Spleen (tissue), 11 donors: Measurements from ENCODE around the gene ADGRL3. TPM values are rescaled to one million over a fixed set of nuclear protein-coding genes. Genes with fewer than 3 reads are reported as not detected.

Experiments used
- DNase-seq: peaks from one replicate; pipeline ENCODE4 v3.0.0-alpha.2; 2020
- H3K27ac ChIP-seq, 8 donors: fragments of 200-600 bp; sonication (generic) in 7 of 8; 1 replicate in 4 of 8; 2 replicates in 4 of 8; pipeline versions ENCODE4 v1.5.0 to v1.8.0; 2016 to 2021; ENCODE audit warnings: inconsistent platforms in 4 of 8, mild to moderate bottlenecking in 4 of 8, moderate library complexity in 1 of 8
- H3K27me3 ChIP-seq, 7 donors: fragments of 200-600 bp; sonication (generic) in 6 of 7; replicated peaks in 1 of 7; 1 replicate in 4 of 7; 2 replicates in 3 of 7; pipeline versions ENCODE4 v1.5.0 to v1.8.0; 2016 to 2021; ENCODE audit warnings: inconsistent platforms in 3 of 7, mild to moderate bottlenecking in 1 of 7
- H3K36me3 ChIP-seq, 6 donors: fragments of 200-600 bp; sonication (generic) in 5 of 6; 1 replicate in 4 of 6; 2 replicates in 2 of 6; pipeline versions ENCODE4 v1.5.0 to v1.8.0; 2016 to 2021; ENCODE audit warnings: inconsistent platforms in 2 of 6
- H3K4me1 ChIP-seq, 6 donors: fragments of 200-600 bp; sonication (generic) in 5 of 6; 1 replicate in 3 of 6; 2 replicates in 3 of 6; pipeline versions ENCODE4 v1.5.0 to v1.8.0; 2016 to 2021; ENCODE audit warnings: inconsistent platforms in 3 of 6
- H3K4me3 ChIP-seq, 8 donors: fragments of 200-600 bp; sonication (generic) in 7 of 8; 1 replicate in 4 of 8; 2 replicates in 4 of 8; pipeline versions ENCODE4 v1.5.0 to v1.8.0; 2016 to 2021; ENCODE audit warnings: inconsistent platforms in 4 of 8, mild to moderate bottlenecking in 4 of 8, moderate library complexity in 2 of 8
- H3K9me3 ChIP-seq, 8 donors: fragments of 200-600 bp; sonication (generic) in 7 of 8; 1 replicate in 4 of 8; 2 replicates in 4 of 8; pipeline versions ENCODE4 v1.5.0 to v1.8.0; 2016 to 2021; ENCODE audit warnings: inconsistent platforms in 4 of 8
- CTCF ChIP-seq, 11 experiments: fragments of 200-600 bp in 7 of 11; fragments of 450-650 bp in 4 of 11; sonication (generic) in 4 of 11; IDR thresholded peaks in 8 of 11; conservative IDR thresholded peaks in 3 of 11; 1 replicate in 7 of 11; 2 replicates in 4 of 11; pipeline versions ENCODE4 v1.4.0 to v1.8.0; 2016 to 2021; ENCODE audit warnings: antibody characterized with exemption in 11 of 11, inconsistent platforms in 4 of 11, mild to moderate bottlenecking in 1 of 11
- POLR2A ChIP-seq, 3 donors: fragments of 450-650 bp; IDR thresholded peaks; one replicate each; pipeline ENCODE4 v1.5.1; 2017; ENCODE audit warnings: antibody characterized with exemption in 3 of 3, mild to moderate bottlenecking in 1 of 3
- POLR2AphosphoS5 ChIP-seq, 3 donors: sonication (generic); formaldehyde crosslinking; IDR thresholded peaks; one replicate each; pipeline ENCODE4 v1.5.1; 2017; ENCODE audit warnings: antibody characterized with exemption in 3 of 3
- WGBS, 5 donors: extraction: QIAGEN DNeasy Blood & Tissue Kit in 3 of 5; methylation state at CpG; one replicate each; pipeline versions ENCODE4 v1.1.5 to v1.1.7; 2013 to 2018; 5-methylcytosine and 5-hydroxymethylcytosine counted together
- intact Hi-C: fragments of 100-400 bp; cut with DNase I; formaldehyde crosslinking; loops from one replicate; pipeline ENCODE4 v1.15.0; 2023; ENCODE audit warnings: low total_unique reads
- polyA plus RNA-seq, 3 donors: library from polyadenylated mRNA; stranded (reverse); fragments of 200-250 nt; gene quantifications; one replicate each; pipeline ENCODE4 v1.2.1, GENCODE V29; 2013
- total RNA-seq, 7 donors: library from RNA; depleted of rRNA in 3 of 7; stranded (reverse); fragments of >200 nt in 3 of 7; fragmentation: NEBNext Ultra II Directional in 4 of 7; extraction: Animal tissue kit (Norgen Biotek cat#: 25700) in 4 of 7; gene quantifications; one replicate each; pipeline versions ENCODE4 v1.1.0 to v1.2.1, GENCODE V29; 2016 to 2021
- donor health status: healthy with polysubstance abuse.
- donor health status: DM: no; HTN: no; CAD: no; lungs with moderate emphysema.
- donor health status: DM: no; HTN: no; CAD: no.
- donor health status: Bipolar disorder and iron deficiency.
- donor health status: healthy.
- donor health status: DM: no; HTN: no; CAD: no.
- donor health status: DM: yes; HTN: yes; CAD: no.

ADGRL3 gene
- total and polyA plus RNA-seq, 10 donors = 0.09 to 0.92 (median 0.46) TPM; not detected in 1

- Histone ChIP-seq H3K9me3 (peaks cover 0 to 5% (median 0%) of the 10 kb centered on the region in 8 donors), H3K4me3 (no peak overlapping the region), H3K27ac (no peak overlapping the region), H3K27me3 (no peaks in the 10 kb centered on the region), H3K36me3 (no peaks in the 10 kb centered on the region), H3K4me1 (no peaks in the 10 kb centered on the region)
- 78 to 93% (median 92%) methylated on average over 1 of the region's 1 CpG for WGBS, 5 donors
- intact Hi-C loops = no loop called here
- no peak for DNase-seq
- TF ChIP-seq POLR2AphosphoS5 (IDR thresholded peaks at IDR 0.05) = no peak
- TF ChIP-seq POLR2A (IDR thresholded peaks at IDR 0.05) = no peak
- TF ChIP-seq CTCF (IDR thresholded peaks at IDR 0.05 in 8 of 11, conservative IDR thresholded peaks at IDR 0.05 in 3 of 11) = no peak
Observed at GRCh38 chr4:62057031-62057430, 856.9 kb downstream of the ADGRL3 start.

GRCh38 chr4:62058571-62058970 is 858.4 kb downstream of the ADGRL3 start:
- intact Hi-C loops = no loop called here
- Histone ChIP-seq H3K27me3 (no peaks in the 10 kb centered on the region), H3K4me1 (no peaks in the 10 kb centered on the region), H3K27ac (no peak overlapping the region), H3K9me3 (peaks cover 0 to 5% (median 0%) of the 10 kb centered on the region in 8 donors), H3K36me3 (no peaks in the 10 kb centered on the region), H3K4me3 (no peak overlapping the region)
- WGBS, 5 donors = 37 to 49% (median 40%) methylated on average over 4 of the region's 4 CpGs
- TF ChIP-seq POLR2A (IDR thresholded peaks at IDR 0.05) = no peak
- no peak for DNase-seq

GRCh38 chr4:62070291-62070852 is 870.2 kb downstream of the ADGRL3 start:
- TF ChIP-seq POLR2AphosphoS5 (IDR thresholded peaks at IDR 0.05) (no peak), POLR2A (IDR thresholded peaks at IDR 0.05) (no peak), CTCF (IDR thresholded peaks at IDR 0.05 in 8 of 11, conservative IDR thresholded peaks at IDR 0.05 in 3 of 11) (no peak)
- Histone ChIP-seq H3K9me3 (peaks cover 0 to 19% (median 0%) of the 10 kb centered on the region in 8 donors), H3K4me3 (no peak overlapping the region), H3K4me1 (no peaks in the 10 kb centered on the region), H3K27me3 (no peaks in the 10 kb centered on the region), H3K27ac (no peak overlapping the region), H3K36me3 (no peaks in the 10 kb centered on the region)
- DNase-seq = no peak
- intact Hi-C loops = no loop called here
- 85 to 94% (median 85%) methylated on average over 14 of the region's 14 CpGs for WGBS, 5 donors

- Histone ChIP-seq H3K36me3 (no peaks in the 10 kb centered on the region), H3K9me3 (peaks cover 0 to 19% (median 0%) of the 10 kb centered on the region in 8 donors), H3K4me3 (no peak overlapping the region), H3K4me1 (no peaks in the 10 kb centered on the region), H3K27me3 (no peaks in the 10 kb centered on the region), H3K27ac (no peak overlapping the region)
- WGBS, 5 donors = 69 to 79% (median 71%) methylated on average over 2 of the region's 2 CpGs
- intact Hi-C loops = no loop called here
- DNase-seq = no peak
- TF ChIP-seq POLR2A (IDR thresholded peaks at IDR 0.05) (no peak), CTCF (IDR thresholded peaks at IDR 0.05 in 8 of 11, conservative IDR thresholded peaks at IDR 0.05 in 3 of 11) (no peak), POLR2AphosphoS5 (IDR thresholded peaks at IDR 0.05) (no peak)
Observed at GRCh38 chr4:62075089-62075488, 875.0 kb downstream of the ADGRL3 start.
